ENCODE measurements around the gene OLR1.

GRCh38 chr12:10111451-10111850 is 60.5 kb downstream of the OLR1 start:
- TF ChIP-seq POLR2A (IDR thresholded peaks at IDR 0.05; ENCODE audit: low read length) (no peak), GATA1 (IDR thresholded peaks at IDR 0.05; ENCODE audit: low read depth, low read length) (no peak)

Measured in erythroblast (primary cell).